ENCODE data around the gene IL18R1. TPM values are rescaled to one million over a fixed set of nuclear protein-coding genes. Genes with fewer than 3 reads are reported as not detected.

Gene IL18R1
- total and polyA plus RNA-seq, 9 of the 15 experiments (the other 6 are each of a cell fraction or from before 2014, with no cell fraction given) = 0.55 to 10.0 (median 2.5) TPM

GRCh38 chr2:102331311-102331980, 24.1 kb upstream of the IL18R1 start:
- Histone ChIP-seq H3K27me3 (ENCODE audit: control insufficient read depth in 2 of 2, insufficient read depth in 2 of 2, low read length in 2 of 2) (no peaks in the 10 kb centered on the region), H3K79me2 (ENCODE audit: control insufficient read depth, insufficient read depth, low read length) (no peaks in the 10 kb centered on the region), H2AFZ (ENCODE audit: low read depth, low read length) (no peak overlapping the region), H3K4me3 (no peak overlapping the region), H3K9me1 (ENCODE audit: control insufficient read depth, insufficient read depth, low read length) (no peaks in the 10 kb centered on the region), H3K9ac (ENCODE audit: insufficient read depth in 1 of 2, low read depth in 2 of 2, low read length in 2 of 2) (no peak overlapping the region), H4K20me1 (replicated peaks; ENCODE audit: control insufficient read depth, insufficient read depth, low read length) (no peaks in the 10 kb centered on the region), H3K4me2 (ENCODE audit: insufficient read depth, low read length) (no peak overlapping the region), H3K36me3 (ENCODE audit: control insufficient read depth, insufficient read depth, low read length) (no peaks in the 10 kb centered on the region), H3K27ac (ENCODE audit: extremely low read depth, low read depth, low read length) (no peak overlapping the region), H3K9me3 (replicated peaks; ENCODE audit: control insufficient read depth, insufficient read depth, low read depth, low read length) (no peaks in the 10 kb centered on the region), H3K4me1 (replicated peaks in 1 of 2; ENCODE audit: control insufficient read depth in 2 of 2, insufficient read depth in 2 of 2, low read length in 2 of 2) (peaks cover 0 to 21% of the 10 kb centered on the region in 2 experiments; a peak in 3 of 5 replicates)
- no TSS peak for BruUV-seq (replicated peaks)
- WGBS (ENCODE audit: insufficient coverage, low coverage, missing lambda C conversion rate) = 16% methylated on average over 5 of the region's 5 CpGs
- ATAC-seq = no peak
- intact Hi-C loops (cut with micrococcal nuclease) (no loop called here), in situ Hi-C loops (cut with MboI) (no loop called here)
- no peak for DNase-seq (ENCODE audit: extremely low read depth in 1 of 4, low spot score in 3 of 4)
- ChIA-PET POLR2A (no interaction called here), CTCF (ENCODE audit: low intra/inter-chr PET ratio) (no interaction called here)
- TF ChIP-seq ZNF431 (CRISPR knock-in tag; IDR thresholded peaks at IDR 0.05) (no peak), ZFP36 (IDR thresholded peaks at IDR 0.05; ENCODE audit: low read depth, low read length, partially characterized antibody) (no peak), ETV5 (CRISPR knock-in tag; IDR thresholded peaks at IDR 0.05; ENCODE audit: low read depth) (no peak), SREBF1 (IDR thresholded peaks at IDR 0.05; ENCODE audit: borderline replicate concordance, low read depth, low read length) (no peak), CEBPB (tag; IDR thresholded peaks at IDR 0.05) (no peak), STAT5B (CRISPR knock-in tag; IDR thresholded peaks at IDR 0.05) (no peak), FOSL1 (tag; conservative IDR thresholded peaks at IDR 0.05) (peak; percentile 46)
- no peak for FAIRE-seq

All from K562 (cell line).